Testis (tissue), 2 donors: ENCODE measurements around the gene NADSYN1.

ENCODE experiments used
- POLR2A ChIP-seq: fragments of 450-650 bp; IDR thresholded peaks from one replicate; pipeline ENCODE4 v1.6.1; 2017; ENCODE audit warnings: antibody characterized with exemption, mild to moderate bottlenecking, moderate library complexity
- TF ChIP-seq, protein P1 (sequence below), 3 experiments: fragments of 450-650 bp in 2 of 3; fragments of 200-600 bp in 1 of 3; sonication (generic) in 1 of 3; IDR thresholded peaks; one replicate each; pipeline ENCODE4 v1.5.1; 2016 to 2019; ENCODE audit warnings: antibody characterized with exemption in 3 of 3, mild to moderate bottlenecking in 2 of 3, moderate library complexity in 1 of 3

GRCh38 chr11:71458146-71459070, 5.4 kb downstream of the NADSYN1 start:
- no peak for TF ChIP-seq POLR2A
- TF ChIP-seq, protein P1, sequence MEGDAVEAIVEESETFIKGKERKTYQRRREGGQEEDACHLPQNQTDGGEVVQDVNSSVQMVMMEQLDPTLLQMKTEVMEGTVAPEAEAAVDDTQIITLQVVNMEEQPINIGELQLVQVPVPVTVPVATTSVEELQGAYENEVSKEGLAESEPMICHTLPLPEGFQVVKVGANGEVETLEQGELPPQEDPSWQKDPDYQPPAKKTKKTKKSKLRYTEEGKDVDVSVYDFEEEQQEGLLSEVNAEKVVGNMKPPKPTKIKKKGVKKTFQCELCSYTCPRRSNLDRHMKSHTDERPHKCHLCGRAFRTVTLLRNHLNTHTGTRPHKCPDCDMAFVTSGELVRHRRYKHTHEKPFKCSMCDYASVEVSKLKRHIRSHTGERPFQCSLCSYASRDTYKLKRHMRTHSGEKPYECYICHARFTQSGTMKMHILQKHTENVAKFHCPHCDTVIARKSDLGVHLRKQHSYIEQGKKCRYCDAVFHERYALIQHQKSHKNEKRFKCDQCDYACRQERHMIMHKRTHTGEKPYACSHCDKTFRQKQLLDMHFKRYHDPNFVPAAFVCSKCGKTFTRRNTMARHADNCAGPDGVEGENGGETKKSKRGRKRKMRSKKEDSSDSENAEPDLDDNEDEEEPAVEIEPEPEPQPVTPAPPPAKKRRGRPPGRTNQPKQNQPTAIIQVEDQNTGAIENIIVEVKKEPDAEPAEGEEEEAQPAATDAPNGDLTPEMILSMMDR (IDR thresholded peaks at IDR 0.05), result no peak
